ENCODE results near the gene COL9A2. TPM values are rescaled to one million over a fixed set of nuclear protein-coding genes. Genes with fewer than 3 reads are reported as not detected.

The COL9A2 gene
- polyA plus RNA-seq, 2 of the 4 experiments (the other 2 are of a cell fraction) = 0.12 to 0.16 TPM

DNA sequence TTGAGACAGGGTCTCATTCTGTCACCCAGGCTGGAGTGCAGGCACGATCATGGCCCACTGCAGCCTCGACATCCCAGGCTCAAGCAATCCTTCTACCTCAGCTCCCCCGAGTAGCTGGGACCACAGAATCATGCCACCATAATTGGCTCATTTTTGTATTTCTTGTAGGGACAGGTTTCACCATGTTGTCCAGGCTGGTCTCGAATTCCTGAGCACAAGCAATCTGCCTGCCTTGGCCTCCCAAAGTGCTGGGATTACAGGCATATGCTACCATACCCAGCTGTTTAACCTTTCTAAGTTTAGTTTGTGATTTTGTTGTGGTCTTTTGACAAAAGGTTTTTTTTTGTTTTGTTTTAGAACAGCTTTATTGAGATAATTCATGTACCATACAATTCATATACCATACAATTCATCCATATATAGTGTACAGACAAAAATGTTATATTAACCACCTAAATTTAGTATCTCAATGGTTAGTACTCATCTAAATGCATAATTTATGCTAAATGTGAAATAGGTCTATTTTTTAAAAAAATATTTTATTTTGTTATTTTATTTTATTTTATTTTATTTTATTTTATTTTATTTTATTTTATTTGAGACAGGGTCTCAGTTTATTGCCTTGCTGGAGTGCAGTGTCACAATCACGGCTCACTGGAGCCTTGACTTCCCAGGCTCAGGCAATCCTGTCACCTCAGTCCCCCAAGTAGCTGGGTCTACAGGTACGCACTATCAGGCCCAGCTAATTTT is 50.1 kb downstream of the COL9A2 start (continued):
- TF ChIP-seq RFX5 (IDR thresholded peaks at IDR 0.05) = no peak
- TF ChIP-seq, protein P1, sequence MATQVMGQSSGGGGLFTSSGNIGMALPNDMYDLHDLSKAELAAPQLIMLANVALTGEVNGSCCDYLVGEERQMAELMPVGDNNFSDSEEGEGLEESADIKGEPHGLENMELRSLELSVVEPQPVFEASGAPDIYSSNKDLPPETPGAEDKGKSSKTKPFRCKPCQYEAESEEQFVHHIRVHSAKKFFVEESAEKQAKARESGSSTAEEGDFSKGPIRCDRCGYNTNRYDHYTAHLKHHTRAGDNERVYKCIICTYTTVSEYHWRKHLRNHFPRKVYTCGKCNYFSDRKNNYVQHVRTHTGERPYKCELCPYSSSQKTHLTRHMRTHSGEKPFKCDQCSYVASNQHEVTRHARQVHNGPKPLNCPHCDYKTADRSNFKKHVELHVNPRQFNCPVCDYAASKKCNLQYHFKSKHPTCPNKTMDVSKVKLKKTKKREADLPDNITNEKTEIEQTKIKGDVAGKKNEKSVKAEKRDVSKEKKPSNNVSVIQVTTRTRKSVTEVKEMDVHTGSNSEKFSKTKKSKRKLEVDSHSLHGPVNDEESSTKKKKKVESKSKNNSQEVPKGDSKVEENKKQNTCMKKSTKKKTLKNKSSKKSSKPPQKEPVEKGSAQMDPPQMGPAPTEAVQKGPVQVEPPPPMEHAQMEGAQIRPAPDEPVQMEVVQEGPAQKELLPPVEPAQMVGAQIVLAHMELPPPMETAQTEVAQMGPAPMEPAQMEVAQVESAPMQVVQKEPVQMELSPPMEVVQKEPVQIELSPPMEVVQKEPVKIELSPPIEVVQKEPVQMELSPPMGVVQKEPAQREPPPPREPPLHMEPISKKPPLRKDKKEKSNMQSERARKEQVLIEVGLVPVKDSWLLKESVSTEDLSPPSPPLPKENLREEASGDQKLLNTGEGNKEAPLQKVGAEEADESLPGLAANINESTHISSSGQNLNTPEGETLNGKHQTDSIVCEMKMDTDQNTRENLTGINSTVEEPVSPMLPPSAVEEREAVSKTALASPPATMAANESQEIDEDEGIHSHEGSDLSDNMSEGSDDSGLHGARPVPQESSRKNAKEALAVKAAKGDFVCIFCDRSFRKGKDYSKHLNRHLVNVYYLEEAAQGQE (IDR thresholded peaks at IDR 0.05) = no peak
- no peak for TF ChIP-seq CHD2 (IDR thresholded peaks at IDR 0.05; ENCODE audit: low read length, partially characterized antibody)
- no peak for TF ChIP-seq EHF (CRISPR knock-in tag; IDR thresholded peaks at IDR 0.05)
- TF ChIP-seq, protein P2, sequence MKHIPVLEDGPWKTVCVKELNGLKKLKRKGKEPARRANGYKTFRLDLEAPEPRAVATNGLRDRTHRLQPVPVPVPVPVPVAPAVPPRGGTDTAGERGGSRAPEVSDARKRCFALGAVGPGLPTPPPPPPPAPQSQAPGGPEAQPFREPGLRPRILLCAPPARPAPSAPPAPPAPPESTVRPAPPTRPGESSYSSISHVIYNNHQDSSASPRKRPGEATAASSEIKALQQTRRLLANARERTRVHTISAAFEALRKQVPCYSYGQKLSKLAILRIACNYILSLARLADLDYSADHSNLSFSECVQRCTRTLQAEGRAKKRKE (CRISPR knock-in tag; IDR thresholded peaks at IDR 0.05; ENCODE audit: low read depth) = no peak
- no peak for TF ChIP-seq CHD4 (IDR thresholded peaks at IDR 0.05; ENCODE audit: borderline replicate concordance)
- no peak for TF ChIP-seq EP300 (IDR thresholded peaks at IDR 0.05)
- TF ChIP-seq MAFK (IDR thresholded peaks at IDR 0.05; ENCODE audit: partially characterized antibody) = no peak

DNA sequence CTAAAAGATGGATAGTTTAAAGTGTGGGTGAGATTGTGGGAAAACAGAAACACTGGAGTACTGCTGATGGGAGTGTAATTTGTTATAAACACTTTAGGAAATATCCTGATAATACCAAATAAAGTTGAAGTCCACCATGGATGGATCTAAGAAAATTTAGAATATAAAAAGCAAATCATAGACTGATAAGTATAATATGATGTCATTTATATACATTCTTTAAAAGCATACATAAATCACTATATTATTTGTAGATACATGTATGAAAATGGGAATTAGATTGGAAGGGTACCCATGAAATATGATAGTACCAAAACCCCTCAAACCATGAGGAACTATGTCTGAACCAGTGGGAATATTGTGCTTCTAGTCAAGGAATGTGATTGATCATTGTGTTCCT is 51.2 kb downstream of the COL9A2 start:
- no peak overlapping the region for H3K27ac ChIP-seq
- no peak overlapping the region for H3K4me3 ChIP-seq
- TF ChIP-seq, protein P3, sequence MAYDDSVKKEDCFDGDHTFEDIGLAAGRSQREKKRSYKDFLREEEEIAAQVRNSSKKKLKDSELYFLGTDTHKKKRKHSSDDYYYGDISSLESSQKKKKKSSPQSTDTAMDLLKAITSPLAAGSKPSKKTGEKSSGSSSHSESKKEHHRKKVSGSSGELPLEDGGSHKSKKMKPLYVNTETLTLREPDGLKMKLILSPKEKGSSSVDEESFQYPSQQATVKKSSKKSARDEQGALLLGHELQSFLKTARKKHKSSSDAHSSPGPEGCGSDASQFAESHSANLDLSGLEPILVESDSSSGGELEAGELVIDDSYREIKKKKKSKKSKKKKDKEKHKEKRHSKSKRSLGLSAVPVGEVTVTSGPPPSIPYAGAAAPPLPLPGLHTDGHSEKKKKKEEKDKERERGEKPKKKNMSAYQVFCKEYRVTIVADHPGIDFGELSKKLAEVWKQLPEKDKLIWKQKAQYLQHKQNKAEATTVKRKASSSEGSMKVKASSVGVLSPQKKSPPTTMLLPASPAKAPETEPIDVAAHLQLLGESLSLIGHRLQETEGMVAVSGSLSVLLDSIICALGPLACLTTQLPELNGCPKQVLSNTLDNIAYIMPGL (CRISPR knock-in tag; IDR thresholded peaks at IDR 0.05; ENCODE audit: borderline replicate concordance) = no peak
- ChIA-PET POLR2A (interaction anchor here (1.0 kb wide), 1 partner anchor 8 kb away, joined by 4 read pairs; the partner anchor contains the start of gene ZMPSTE24), CTCF (interaction anchor here (1.2 to 1.8 kb wide), 2 partner anchors 114 to 139 kb away, joined by 3 to 5 read pairs; no protein-coding TSS in a partner anchor)
- H3K4me1 ChIP-seq = no peaks in the 10 kb centered on the region
- DNase-seq (ENCODE audit: low read depth in 1 of 2, low spot score in 1 of 2) = no peak
- ATAC-seq = no peak
- no peaks in the 10 kb centered on the region for H3K9me3 ChIP-seq
- H3K4me2 ChIP-seq = no peak overlapping the region
- FAIRE-seq = no peak

DNA sequence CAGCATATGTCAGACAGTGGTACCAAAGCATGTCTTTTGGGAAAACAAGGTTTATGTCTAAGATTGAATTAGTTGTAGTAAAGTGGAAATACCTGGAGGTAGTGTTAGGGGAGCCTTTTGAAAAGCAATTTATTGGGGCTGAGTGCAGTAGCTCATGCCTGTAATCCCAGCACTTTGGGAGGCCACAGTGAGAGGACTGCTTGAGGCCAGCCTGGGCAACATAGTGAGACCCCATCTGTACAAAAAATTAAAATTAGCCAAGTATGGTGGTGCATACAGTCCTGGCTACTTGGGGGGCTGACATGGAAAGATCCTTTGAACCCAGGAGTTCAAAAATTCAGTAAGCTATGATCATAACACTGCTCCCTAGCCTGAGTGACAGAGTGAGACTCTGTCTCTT is 51.8 kb downstream of the COL9A2 start:
- H3K27ac ChIP-seq = no peak overlapping the region
- no peaks in the 10 kb centered on the region for H3K4me1 ChIP-seq
- TF ChIP-seq, protein P4, sequence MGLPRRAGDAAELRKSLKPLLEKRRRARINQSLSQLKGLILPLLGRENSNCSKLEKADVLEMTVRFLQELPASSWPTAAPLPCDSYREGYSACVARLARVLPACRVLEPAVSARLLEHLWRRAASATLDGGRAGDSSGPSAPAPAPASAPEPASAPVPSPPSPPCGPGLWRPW (IDR thresholded peaks at IDR 0.05) = no peak
- no peak for TF ChIP-seq MAZ (IDR thresholded peaks at IDR 0.05; ENCODE audit: borderline replicate concordance, low read depth, low read length)
- no peak for TF ChIP-seq MYC (IDR thresholded peaks at IDR 0.05; ENCODE audit: borderline replicate concordance, low read length)
- ATAC-seq (no peak), DNase-seq (ENCODE audit: low read depth in 1 of 2, low spot score in 1 of 2) (no peak), FAIRE-seq (no peak)
- ChIA-PET POLR2A (no interaction called here), CTCF (interaction anchor here (1.2 kb wide), 1 partner anchor 113 kb away, joined by 3 read pairs; no protein-coding TSS in a partner anchor)
- no peak overlapping the region for H3K4me2 ChIP-seq
- no peak overlapping the region for H3K4me3 ChIP-seq
- no peaks in the 10 kb centered on the region for H3K9me3 ChIP-seq

DNA sequence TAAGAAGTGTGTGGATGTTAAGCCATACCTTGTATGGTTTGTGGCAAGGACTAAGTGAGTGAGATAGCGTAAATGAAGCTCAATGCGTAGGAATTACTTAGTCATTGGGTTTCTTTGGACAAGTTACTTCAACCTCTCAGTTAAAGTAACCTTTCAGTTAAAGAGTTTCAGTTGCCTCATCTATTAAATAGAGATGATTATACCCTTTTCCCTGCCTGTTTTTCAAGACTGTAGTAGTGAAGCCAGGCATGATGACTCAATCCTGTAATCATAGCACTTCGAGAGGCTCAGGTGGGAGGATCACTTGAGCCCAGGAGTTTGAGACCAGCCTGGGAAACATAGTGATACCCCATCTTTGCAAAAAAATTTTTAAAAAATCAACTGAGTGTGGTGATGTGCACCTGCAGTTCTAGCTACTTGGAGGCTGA is 52.7 kb downstream of the COL9A2 start:
- POLR2A ChIA-PET = no interaction called here
- Histone ChIP-seq H3K4me3 (no peak overlapping the region), H3K9me3 (no peaks in the 10 kb centered on the region), H3K4me1 (no peaks in the 10 kb centered on the region), H3K4me2 (no peak overlapping the region), H3K27ac (no peak overlapping the region)
- 96% methylated on average over 3 of the region's 3 CpGs for WGBS (ENCODE audit: missing lambda C conversion rate)
- no peak for ATAC-seq
- DNase-seq (ENCODE audit: low read depth in 1 of 2, low spot score in 1 of 2) = no peak
- no peak for FAIRE-seq
- CTCF ChIA-PET = interaction anchor here (1.1 kb wide), 1 partner anchor 50 kb away, joined by 3 read pairs; no protein-coding TSS in a partner anchor
- TF ChIP-seq SMC3 (IDR thresholded peaks at IDR 0.05) = no peak
- no peak for TF ChIP-seq HOXB13 (CRISPR knock-in tag; IDR thresholded peaks at IDR 0.05; ENCODE audit: low read depth)
- TF ChIP-seq, protein P2 (CRISPR knock-in tag; IDR thresholded peaks at IDR 0.05; ENCODE audit: low read depth) = no peak
- TF ChIP-seq HOXA7 (CRISPR knock-in tag; IDR thresholded peaks at IDR 0.05) = no peak
- TF ChIP-seq, protein P1 (IDR thresholded peaks at IDR 0.05) = no peak
- no peak for TF ChIP-seq MAFK (IDR thresholded peaks at IDR 0.05; ENCODE audit: partially characterized antibody)
- no peak for TF ChIP-seq RNF2 (IDR thresholded peaks at IDR 0.05; ENCODE audit: borderline replicate concordance, low read depth)
- TF ChIP-seq HOXB5 (CRISPR knock-in tag; IDR thresholded peaks at IDR 0.05) = no peak
- no peak for TF ChIP-seq SREBF2 (IDR thresholded peaks at IDR 0.05)

All from A549 (cell line).